GM18526 (cell line): ENCODE results near the gene CYP1A1.

Experiments
- POLR2A ChIP-seq: IDR thresholded peaks from 3 replicates; pipeline ENCODE4 v1.6.1; 2011; ENCODE audit not compliant: insufficient read length; ENCODE audit errors: extremely low read depth

Gene CYP1A1

GRCh38 chr15:74752011-74752410 is 26.7 kb upstream of the CYP1A1 start:
- TF ChIP-seq POLR2A: no peak

DNA sequence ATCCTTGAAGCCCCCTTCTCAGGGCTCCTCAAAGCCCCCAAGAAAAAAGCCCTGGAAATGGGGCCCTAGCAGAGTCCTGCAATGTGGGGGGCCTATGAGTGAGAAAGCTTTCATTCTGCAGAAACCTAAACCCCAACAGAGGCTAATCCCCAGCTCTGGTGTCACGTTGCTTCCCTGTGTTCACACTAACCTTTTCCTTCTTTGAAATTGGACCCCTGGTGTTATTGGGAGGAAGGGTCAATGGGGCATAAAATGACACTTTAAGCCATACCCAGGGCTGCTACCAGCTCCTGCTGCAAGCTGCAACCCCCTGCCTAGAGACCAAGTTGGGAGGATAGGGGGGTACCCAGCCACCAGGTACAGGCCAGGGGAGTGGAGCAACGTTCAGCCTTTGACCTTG is 25.4 kb upstream of the CYP1A1 start:
- no peak for TF ChIP-seq POLR2A

- TF ChIP-seq POLR2A: no peak
Measured at GRCh38 chr15:74749832-74750231, 24.5 kb upstream of the CYP1A1 start.

- TF ChIP-seq POLR2A: no peak
Measured at GRCh38 chr15:74748322-74748946, 23.1 kb upstream of the CYP1A1 start, which contains the start of gene CYP1A2. Gene CYP1A2 (plus strand): TSS chr15:74748845. CDS start chr15:74749739, 894 bp downstream.

DNA sequence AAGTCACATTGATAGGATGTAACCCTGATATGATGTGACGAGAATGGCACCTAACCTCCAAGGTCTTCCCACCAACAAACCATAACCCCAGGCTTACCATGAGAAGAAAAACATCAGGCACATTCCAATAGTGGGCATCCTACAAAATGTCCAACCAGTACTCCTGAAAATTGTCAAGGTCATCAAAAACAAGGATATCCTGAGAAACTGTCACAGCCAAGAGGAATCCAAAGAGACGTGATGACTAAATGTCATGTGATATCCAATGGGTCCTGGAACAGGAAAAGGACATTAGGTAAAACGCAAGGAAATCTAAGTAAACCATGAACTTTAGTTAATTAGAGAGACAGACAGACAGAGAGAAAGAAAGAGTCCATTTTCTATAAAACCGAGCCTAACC is 21.1 kb upstream of the CYP1A1 start:
- TF ChIP-seq POLR2A: no peak

DNA sequence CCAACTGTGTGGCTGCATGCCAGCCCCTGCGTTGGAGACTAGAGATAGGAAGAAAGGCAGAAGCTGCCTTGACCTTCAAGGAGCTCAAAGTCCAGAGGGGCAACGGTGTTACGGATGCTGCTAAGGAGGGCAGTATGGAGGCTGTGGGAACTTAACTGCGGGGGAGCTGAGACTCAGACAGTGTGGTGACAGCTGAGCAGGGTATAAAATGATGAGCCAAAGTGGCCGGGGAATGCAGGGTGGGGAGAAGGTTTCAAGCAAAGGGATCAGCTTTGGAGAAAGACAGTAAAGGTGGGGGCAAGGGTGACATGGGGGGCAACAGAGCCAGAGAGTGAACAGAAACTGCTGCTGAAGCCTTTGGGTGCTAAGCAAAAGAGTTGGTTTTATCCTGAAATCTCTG is 17.1 kb upstream of the CYP1A1 start:
- TF ChIP-seq POLR2A: no peak

GRCh38 chr15:74735305-74735704 is 10.0 kb upstream of the CYP1A1 start:
- no peak for TF ChIP-seq POLR2A

DNA sequence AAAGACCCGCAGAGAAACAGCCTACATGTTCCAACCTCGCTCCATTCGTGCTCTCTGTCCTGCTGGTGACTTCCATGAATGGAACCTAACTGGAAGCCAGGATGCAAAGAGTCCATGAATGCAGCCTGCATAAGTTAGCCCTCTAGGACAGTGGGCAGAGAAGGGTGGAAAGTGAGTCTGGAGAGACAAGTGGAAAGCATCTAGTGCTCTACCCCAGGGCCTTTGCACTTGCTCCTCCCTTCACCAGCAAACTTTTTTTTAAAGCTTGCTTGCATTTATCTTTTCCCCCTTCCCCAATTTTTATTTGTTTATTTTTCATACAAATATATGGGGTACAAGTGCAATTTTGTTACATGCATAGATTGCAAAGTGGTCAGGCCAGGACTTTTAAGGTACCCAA is 7.9 kb upstream of the CYP1A1 start:
- no peak for TF ChIP-seq POLR2A

GRCh38 chr15:74732846-74733245 is 7.5 kb upstream of the CYP1A1 start:
- TF ChIP-seq POLR2A: no peak

DNA sequence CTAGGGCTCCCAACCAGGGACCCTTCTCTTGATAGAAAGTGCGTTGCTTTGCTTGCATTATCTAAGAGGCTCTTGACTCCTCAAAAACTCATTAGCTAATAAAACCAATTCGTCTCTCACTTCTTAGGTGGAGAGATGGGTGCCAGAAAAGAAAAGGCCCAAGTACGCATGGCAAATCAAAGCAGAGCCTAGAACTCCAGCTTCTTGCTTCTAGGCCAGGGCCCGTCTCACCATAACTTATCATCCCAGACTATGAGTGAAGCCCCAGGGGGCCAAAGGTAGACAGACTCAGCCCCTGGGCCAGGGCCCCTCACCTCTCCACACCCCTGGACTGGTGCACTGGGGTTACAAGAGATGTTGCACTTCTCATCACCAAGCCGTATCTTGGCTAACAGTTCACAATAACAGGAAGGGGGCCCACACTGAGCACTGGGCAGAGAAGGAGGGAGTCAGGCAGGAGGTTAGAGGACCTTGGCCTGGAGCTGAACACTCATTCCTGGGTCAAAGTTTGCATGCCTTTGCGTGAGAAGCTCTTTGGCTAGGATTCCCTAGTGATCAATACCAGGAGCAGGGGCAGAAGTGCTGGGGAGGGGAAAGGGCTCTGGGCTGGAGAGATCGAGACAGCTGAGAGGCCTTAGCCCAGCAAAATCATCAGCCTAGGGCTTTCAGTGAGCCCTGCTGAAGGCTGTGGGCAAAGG is 5.4 kb upstream of the CYP1A1 start:
- TF ChIP-seq POLR2A: no peak

GRCh38 chr15:74727727-74728126 is 2.4 kb upstream of the CYP1A1 start:
- no peak for TF ChIP-seq POLR2A

DNA sequence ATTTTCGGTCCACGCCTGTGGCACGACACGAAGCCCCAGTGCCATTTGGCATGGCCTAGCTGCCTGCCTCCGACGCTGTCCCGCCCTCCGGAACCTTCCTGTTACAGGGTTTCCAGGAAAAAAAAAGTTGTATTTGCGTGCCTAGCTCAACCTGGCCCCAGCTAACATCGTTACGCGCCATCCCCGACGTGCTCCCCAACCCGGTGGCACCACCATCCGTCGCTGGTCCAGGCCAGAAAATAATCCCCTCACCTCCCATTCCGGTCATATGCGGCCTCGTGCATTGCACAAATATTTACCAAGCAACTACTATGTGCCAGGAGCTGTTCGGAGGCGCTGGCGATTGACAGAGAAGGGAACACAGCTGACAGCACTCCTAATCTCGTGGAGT is 1.4 kb upstream of the CYP1A1 start:
- TF ChIP-seq POLR2A: no peak

- no peak for TF ChIP-seq POLR2A
Measured at GRCh38 chr15:74725845-74726773, 781 bp upstream of the CYP1A1 start.

DNA sequence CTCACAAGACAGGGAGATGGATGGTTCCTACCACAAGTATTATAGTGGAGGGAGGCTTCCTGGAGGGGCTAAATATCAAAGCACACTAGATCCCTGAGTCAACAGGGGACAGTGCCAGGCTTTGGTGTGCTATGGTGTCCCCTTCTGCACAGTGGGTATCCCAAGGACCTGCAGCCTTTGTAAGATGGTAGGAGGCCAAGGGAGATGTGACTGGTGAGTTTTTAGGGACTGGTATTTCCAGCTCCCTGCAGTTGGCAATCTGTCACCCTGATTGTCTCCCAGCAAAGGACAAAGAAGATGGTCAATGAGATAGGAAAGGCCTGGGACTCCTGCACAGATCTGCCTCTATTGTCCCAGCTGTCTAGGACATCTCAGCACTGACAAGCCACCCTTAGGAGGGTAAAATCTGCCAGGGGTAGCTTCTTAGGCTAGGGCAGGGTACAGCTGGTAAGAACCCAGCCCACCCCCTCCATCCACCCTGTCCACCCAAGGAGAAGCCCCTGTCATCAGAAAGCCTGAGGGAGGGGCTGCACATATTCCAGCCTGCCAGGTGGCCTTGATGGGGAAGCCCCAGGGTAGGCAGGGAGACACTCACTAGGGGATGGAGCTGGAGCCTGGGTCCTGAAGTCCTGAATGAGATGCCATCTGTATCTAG is 631 bp downstream of the CYP1A1 start:
- no peak for TF ChIP-seq POLR2A

- TF ChIP-seq POLR2A: no peak
Measured at GRCh38 chr15:74723754-74724334, 1.5 kb downstream of the CYP1A1 start.

GRCh38 chr15:74723187-74723586 is 2.1 kb downstream of the CYP1A1 start:
- no peak for TF ChIP-seq POLR2A

DNA sequence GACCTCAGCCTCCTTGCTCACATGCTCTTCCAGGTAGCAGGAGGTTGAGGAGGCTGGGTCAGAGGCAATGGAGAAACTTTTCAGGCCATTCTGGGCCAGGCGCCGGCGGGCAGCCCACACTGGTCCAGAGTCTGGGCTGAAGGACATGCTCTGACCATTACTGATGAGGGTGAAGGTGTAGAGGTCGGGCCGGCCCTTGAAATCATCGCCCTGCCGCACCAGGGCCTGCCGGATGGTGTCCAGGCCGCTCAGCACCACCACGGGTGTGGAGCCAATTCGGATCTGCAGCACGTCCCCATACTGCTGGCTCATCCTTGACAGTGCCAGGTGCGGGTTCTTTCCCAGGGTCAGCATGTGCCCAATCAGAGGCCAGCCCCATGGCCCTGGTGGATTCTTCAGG is 2.7 kb downstream of the CYP1A1 start:
- TF ChIP-seq POLR2A: no peak
